Pancreas (tissue), 10 donors: ENCODE measurements around the gene ST3GAL6. TPM values are rescaled to one million over a fixed set of nuclear protein-coding genes. Genes with fewer than 3 reads are reported as not detected.

Source experiments
- ATAC-seq, 4 donors: fragments of 200-7000 bp; cut with Tn5 transposase; one replicate each; pipeline versions ENCODE4 v1.8.0 to v1.9.1; 2020; ENCODE audit warnings: mild to moderate bottlenecking in 4 of 4, moderate library complexity in 4 of 4
- DNase-seq, 6 donors: peaks; one replicate each; pipeline ENCODE4 v3.0.0-alpha.2; 2020
- FAIRE-seq: peaks from 2 replicates; lab custom pipeline; 2012; peaks lifted over from hg19 to GRCh38; lab: Jason Lieb, UNC
- H3K27ac ChIP-seq, 4 donors: fragments of 200-600 bp; sonication (generic); 1 replicate in 3 of 4; 2 replicates in 1 of 4; pipeline versions ENCODE4 v1.5.0 to v1.8.0; 2020
- H3K27me3 ChIP-seq, 4 donors: fragments of 200-600 bp; one replicate each; pipeline ENCODE4 v1.8.0; 2021
- H3K36me3 ChIP-seq, 3 donors: fragments of 200-600 bp; sonication (generic) in 1 of 3; one replicate each; pipeline versions ENCODE4 v1.5.0 to v1.8.0; 2020 to 2021
- H3K4me1 ChIP-seq, 3 donors: fragments of 200-600 bp; one replicate each; pipeline ENCODE4 v1.8.0; 2021
- H3K4me3 ChIP-seq, 4 donors: fragments of 200-600 bp; sonication (generic) in 2 of 4; one replicate each; pipeline versions ENCODE4 v1.5.0 to v1.8.0; 2020 to 2021
- H3K9me3 ChIP-seq, 4 donors: fragments of 200-600 bp; one replicate each; pipeline ENCODE4 v1.8.0; 2021
- WGBS, 2 donors: extraction: QIAGEN DNeasy Blood & Tissue Kit; methylation state at CpG; one replicate each; pipeline ENCODE4 v1.1.7; 2013; 5-methylcytosine and 5-hydroxymethylcytosine counted together
- intact Hi-C, 3 donors: fragments of 100-400 bp; cut with DNase I; formaldehyde crosslinking; loops; one replicate each; pipeline versions ENCODE4 v1.11.1 to v1.14.2; 2022
- polyA plus RNA-seq, 2 donors: library from polyadenylated mRNA; stranded (reverse); fragments of 200-250 nt; gene quantifications; one replicate each; pipeline ENCODE4 v1.2.3, GENCODE V29; 2013
- total RNA-seq, 6 donors: library from RNA; stranded (reverse); fragmentation: NEBNext Ultra II Directional in 4 of 6; extraction: Animal tissue kit (Norgen Biotek cat#: 25700) in 4 of 6; gene quantifications; one replicate each; pipeline versions ENCODE4 v1.2.1 to v1.2.4, GENCODE V29; 2021 to 2023
- TF ChIP-seq, protein P1 (sequence below), 4 donors: fragments of 200-600 bp; sonication (generic) in 3 of 4; IDR thresholded peaks; one replicate each; pipeline versions ENCODE4 v1.5.0 to v1.8.0; 2021; ENCODE audit warnings: antibody characterized with exemption in 4 of 4
- donor health status: healthy with polysubstance abuse.
- donor health status: DM: no; HTN: no; CAD: no; lungs with moderate emphysema.
- donor health status: DM: no; HTN: no; CAD: no.
- donor health status: control.
- donor health status: control.
- donor health status: Bipolar disorder and iron deficiency.
- donor health status: DM: yes; HTN: yes; CAD: no.
- donor health status: DM: no; HTN: no; CAD: no.
- donor health status: DM: no; HTN: no; CAD: no.
- donor health status: DM: yes; HTN: yes; CAD: no.

Gene ST3GAL6
- total and polyA plus RNA-seq, 8 donors, result 3.6 to 16.1 (median 6.7) TPM

DNA sequence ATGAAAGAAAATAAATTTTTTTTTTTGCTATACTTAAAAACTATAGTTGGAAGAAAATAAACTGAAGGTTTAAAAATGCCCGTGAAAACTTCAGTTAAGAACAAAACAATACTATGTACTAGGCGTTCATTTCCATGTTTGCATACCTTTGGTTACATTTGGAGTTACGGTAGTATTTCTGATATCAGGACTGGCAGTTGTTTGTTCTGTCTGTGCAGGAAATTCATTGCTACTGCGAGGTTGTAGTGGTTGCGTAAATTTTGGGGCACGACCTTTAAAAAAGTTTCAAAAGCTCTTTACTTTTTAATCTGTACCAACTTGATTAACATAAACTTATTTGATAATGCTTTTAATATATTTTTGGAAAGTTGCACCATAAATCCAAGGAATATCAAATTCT, 47.9 kb downstream of the ST3GAL6 start:
- DNase-seq, result no peak
- Histone ChIP-seq H3K27ac (no peak overlapping the region), H3K27me3 (no peaks in the 10 kb centered on the region), H3K4me1 (no peaks in the 10 kb centered on the region), H3K4me3 (no peak overlapping the region), H3K9me3 (no peaks in the 10 kb centered on the region), H3K36me3 (peaks cover 0 to 7% (median 4%) of the 10 kb centered on the region in 3 donors)
- ATAC-seq, result no peak
- intact Hi-C loops, result loop anchor here in 2 of 3 donors (5.0 to 10.0 kb wide), 2 partner anchors 209 to 364 kb away; no protein-coding TSS in a partner anchor
- TF ChIP-seq, protein P1, sequence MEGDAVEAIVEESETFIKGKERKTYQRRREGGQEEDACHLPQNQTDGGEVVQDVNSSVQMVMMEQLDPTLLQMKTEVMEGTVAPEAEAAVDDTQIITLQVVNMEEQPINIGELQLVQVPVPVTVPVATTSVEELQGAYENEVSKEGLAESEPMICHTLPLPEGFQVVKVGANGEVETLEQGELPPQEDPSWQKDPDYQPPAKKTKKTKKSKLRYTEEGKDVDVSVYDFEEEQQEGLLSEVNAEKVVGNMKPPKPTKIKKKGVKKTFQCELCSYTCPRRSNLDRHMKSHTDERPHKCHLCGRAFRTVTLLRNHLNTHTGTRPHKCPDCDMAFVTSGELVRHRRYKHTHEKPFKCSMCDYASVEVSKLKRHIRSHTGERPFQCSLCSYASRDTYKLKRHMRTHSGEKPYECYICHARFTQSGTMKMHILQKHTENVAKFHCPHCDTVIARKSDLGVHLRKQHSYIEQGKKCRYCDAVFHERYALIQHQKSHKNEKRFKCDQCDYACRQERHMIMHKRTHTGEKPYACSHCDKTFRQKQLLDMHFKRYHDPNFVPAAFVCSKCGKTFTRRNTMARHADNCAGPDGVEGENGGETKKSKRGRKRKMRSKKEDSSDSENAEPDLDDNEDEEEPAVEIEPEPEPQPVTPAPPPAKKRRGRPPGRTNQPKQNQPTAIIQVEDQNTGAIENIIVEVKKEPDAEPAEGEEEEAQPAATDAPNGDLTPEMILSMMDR (IDR thresholded peaks at IDR 0.05), result no peak
- 51 to 53% methylated on average over 6 of the region's 6 CpGs for whole genome bisulfite sequencing, 2 donors
- no peak for FAIRE-seq

DNA sequence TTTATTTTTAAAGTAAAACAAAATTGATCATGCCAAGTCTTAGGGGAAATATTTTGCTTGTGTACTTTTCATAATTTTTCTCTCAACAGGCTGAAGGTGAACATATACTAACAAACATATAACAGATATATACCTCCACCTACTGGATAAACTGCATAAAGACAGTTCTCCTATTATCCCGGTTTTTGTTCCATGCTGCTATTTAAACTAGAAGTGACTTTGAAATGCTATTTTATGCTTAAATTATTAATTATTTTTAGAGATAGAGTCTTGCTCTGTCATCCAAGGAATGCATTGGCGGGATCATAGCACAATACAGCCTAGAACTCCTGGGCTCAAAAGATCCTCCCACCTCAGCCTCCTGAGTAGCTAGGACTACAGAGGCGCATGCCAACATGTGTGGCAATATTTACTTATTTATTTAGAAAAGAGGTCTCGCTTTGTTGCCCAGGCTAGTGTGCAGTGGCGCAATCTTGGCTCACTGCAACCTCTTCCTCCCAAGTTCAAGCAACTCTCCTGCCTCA, 49.8 kb downstream of the ST3GAL6 start:
- TF ChIP-seq, protein P1 (IDR thresholded peaks at IDR 0.05), result peak in 2 of 4 donors; percentile 46 to 51
- ATAC-seq (peak; percentile 60 to 87 (median 84)), DNase-seq (peak in 1 of 6 donors; percentile 22), FAIRE-seq (peak; percentile 92)
- Histone ChIP-seq H3K9me3 (no peaks in the 10 kb centered on the region), H3K4me3 (no peak overlapping the region), H3K27me3 (no peaks in the 10 kb centered on the region), H3K4me1 (no peaks in the 10 kb centered on the region), H3K27ac (no peak overlapping the region), H3K36me3 (no peaks in the 10 kb centered on the region)
- 31 to 34% methylated on average over 5 of the region's 5 CpGs for WGBS, 2 donors
- intact Hi-C loops, result loop anchor here in 2 of 3 donors (5.0 to 10.0 kb wide), 2 partner anchors 211 to 362 kb away; no protein-coding TSS in a partner anchor

DNA sequence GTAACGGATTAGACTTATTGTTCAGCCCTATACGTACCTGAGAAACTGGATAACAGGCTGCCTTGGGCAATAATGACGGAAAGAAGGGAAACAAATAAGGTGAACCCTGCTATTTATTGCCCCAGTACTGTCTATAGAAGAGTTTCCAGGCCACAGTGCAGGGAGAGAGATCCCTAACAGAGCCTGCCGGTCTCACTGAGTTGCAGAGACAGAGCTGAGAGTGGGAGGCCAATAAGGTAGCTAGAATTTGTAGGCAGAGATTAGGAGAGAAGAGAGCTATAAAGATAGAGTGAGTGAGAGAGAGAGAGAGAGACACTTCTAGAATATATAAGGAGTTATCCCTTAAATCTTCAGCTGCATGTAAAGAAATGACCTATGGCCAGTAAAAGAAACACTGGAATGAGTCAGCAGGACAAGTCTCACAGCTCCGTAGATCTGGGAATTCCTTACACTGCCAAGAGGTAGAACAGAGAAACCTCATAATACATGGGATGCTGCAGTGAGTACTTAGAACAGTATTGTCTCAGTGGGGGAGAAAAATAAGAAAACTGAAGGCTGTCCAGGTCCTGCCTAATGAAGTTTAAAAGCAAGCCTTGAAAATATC, 51.8 kb downstream of the ST3GAL6 start:
- intact Hi-C loops, result loop anchor here in 2 of 3 donors (5.0 to 10.0 kb wide), 4 partner anchors 172 to 360 kb away; no protein-coding TSS in a partner anchor
- 88 to 90% methylated on average over 5 of the region's 5 CpGs for WGBS, 2 donors
- Histone ChIP-seq H3K36me3 (no peaks in the 10 kb centered on the region), H3K27me3 (no peaks in the 10 kb centered on the region), H3K27ac (no peak overlapping the region), H3K4me1 (no peaks in the 10 kb centered on the region), H3K4me3 (no peak overlapping the region), H3K9me3 (no peaks in the 10 kb centered on the region)
- ATAC-seq (no peak), DNase-seq (no peak), FAIRE-seq (no peak)
- TF ChIP-seq, protein P1 (IDR thresholded peaks at IDR 0.05), result no peak

DNA sequence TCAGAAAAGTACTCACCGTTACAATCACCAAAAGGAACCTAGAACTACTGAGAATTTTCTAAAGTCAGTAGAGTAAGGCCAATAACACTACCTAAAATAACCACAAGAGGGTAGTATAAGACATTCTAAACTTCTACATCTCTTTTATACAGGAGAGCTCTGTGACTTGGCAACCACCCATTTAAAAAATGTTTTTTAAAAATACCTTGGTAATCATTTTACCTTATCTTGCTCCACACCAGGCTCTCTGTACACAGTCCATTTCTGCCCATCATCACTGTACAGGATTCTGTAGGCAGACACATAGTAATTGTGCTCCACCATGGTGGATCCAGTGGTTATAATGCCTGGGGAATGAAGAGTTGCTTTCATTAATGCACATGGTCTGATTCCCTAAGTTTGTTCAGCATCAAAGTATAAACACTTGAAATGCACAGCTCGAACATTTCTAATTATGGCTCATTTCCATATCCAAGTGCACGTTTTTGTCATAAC, 54.5 kb downstream of the ST3GAL6 start:
- no peaks in the 10 kb centered on the region for H3K4me1 ChIP-seq
- no peak overlapping the region for H3K27ac ChIP-seq
- DNase-seq (no peak), ATAC-seq (peak; percentile 65 to 93 (median 91)), FAIRE-seq (peak; percentile 94)
- H3K9me3 ChIP-seq, result no peaks in the 10 kb centered on the region
- no peaks in the 10 kb centered on the region for H3K36me3 ChIP-seq
- H3K4me3 ChIP-seq, result no peak overlapping the region
- 26 to 37% methylated on average over 3 of the region's 3 CpGs for WGBS, 2 donors
- TF ChIP-seq, protein P1 (IDR thresholded peaks at IDR 0.05), result peak; percentile 54 to 80 (median 72)
- intact Hi-C loops, result loop anchor here in 2 of 3 donors (5.0 to 10.0 kb wide), 3 partner anchors 170 to 357 kb away; no protein-coding TSS in a partner anchor
- no peaks in the 10 kb centered on the region for H3K27me3 ChIP-seq
